ENCODE results near the gene NEU4. TPM values are rescaled to one million over a fixed set of nuclear protein-coding genes. Genes with fewer than 3 reads are reported as not detected.

Gene NEU4, protein sequence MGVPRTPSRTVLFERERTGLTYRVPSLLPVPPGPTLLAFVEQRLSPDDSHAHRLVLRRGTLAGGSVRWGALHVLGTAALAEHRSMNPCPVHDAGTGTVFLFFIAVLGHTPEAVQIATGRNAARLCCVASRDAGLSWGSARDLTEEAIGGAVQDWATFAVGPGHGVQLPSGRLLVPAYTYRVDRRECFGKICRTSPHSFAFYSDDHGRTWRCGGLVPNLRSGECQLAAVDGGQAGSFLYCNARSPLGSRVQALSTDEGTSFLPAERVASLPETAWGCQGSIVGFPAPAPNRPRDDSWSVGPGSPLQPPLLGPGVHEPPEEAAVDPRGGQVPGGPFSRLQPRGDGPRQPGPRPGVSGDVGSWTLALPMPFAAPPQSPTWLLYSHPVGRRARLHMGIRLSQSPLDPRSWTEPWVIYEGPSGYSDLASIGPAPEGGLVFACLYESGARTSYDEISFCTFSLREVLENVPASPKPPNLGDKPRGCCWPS
- 0.16 and 0.17 TPM in 2 replicates for total RNA-seq

DNA sequence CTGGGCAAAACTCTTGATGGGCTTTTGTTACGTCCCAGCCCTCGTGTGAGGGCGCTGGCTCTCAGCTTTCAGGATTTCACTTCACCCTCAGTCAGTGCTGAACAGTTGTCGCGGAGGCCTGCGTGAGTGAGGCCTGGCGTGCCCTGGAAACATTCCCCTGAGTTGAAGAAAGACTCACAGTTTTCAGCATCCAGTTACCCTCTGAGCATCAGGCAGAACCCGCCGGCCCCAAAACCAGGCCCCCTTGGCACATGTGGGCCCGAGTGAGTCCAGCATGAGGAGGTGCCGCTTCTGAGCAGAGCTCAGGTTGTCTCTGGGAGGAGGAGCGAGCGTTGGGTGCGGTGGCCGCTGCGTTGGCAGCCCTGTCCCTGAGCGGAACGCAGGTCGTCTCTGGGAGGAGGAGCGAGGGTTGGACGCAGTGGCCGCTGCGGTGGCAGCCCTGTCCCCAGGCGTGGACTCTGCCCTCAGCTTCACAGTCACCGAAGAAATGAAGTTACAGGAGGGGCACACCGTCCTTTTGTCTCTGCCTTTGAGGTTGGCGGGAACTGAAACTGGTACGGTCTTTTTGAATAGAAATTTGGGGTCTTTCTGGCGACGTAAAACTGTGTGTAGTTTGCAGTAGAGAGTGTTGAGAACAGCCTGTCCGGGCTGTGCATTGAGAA is at the start of gene NEU4:
Gene NEU4 (plus strand): TSS at position 473 of the 662 bp plus-strand sequence. CDS start 5,292 bp downstream, outside the sequence.

DNA sequence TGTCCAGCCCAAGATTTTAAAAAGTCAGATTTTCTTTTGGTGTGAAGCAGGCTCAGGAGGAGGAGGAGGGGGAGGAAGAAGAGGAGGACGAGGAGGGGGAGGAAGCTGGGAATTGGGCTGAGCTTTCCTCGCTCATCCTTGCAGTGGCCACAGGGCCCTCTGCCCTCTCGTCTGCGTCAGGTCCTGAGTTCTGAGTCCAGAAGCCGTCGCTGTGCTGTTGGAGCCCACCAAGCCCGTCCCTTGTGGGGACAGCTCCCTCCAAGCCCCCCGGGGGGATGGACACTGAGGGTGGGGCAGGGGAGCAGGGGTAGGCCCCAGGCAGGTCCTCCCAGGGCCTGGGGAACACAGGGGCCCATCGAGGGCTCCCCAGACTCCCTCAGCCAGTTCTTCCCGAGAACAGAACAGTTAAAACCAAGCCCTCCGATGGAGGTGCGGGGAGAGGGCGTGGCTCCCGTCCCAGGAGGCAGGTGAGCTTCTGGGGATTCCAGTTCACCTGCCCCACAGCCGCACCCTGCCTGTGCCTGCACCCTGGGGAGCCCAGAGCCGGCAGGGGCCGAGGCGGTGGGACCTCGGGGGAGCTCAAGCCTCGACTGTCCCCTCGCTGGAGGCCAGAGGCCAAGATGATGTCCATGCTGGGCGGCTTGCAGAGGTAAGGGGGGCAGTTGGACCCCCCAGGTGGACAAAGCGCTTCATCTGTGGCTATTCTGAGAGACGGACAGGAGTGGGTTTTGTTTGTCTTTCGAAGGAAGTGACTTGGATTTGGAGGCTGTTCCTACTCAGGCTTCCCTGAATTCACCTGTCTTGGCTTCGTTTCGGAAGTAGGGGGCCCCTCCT is 32.4 kb upstream of the NEU4 start, which contains the start of gene GAL3ST2:
Gene GAL3ST2 (plus strand): TSS at position 487 of the 834 bp plus-strand sequence. CDS start 134 bp downstream, at position 621.

DNA sequence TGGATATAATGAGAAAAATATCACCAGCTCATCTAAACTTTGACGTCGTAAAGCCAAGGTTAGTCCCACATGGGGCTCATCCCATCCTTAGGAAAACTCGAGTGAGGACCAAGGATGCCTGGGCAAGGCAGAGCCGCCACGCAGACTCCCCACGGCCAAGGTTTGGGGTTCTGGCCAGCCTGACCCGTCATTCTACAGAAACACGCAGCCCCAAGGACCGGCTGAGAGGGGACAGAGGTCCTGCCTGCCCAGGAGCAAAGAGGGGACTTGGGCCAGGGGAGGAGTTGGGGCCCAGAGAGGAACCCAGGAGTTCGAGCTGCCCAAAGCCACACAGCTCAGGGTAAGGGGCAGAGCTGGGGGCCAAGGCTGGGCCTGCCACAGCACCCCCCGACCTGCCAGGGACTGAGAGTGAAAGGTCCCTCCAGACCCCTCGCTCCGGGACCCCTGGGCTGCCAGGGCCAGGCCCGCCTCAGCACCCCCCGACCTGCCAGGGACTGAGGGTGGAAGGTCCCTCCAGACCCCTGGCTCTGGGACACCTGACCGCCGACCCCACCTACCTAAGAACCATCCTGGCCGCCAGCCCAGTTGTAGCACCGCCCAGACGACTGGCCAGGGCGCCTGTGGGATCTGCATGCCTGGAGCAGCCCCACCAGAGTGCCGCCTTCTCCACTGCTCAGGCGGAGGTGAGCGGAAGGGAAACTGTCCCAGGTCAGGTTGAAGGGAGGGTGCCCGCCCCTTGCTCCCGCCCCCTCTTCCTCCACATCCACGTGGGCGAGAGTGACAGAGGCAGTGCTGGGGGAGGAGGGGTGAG is 49.4 kb downstream of the NEU4 start, which contains the start of gene PDCD1:
Gene PDCD1 (minus strand): TSS at position 689 of the 811 bp plus-strand sequence. CDS start 56 bp downstream, at position 633.

Other genes starting within 250 kb of the NEU4 start
- 41.0 and 50.3 TPM in 2 replicates for gene THAP4, start 172.0 kb upstream of the NEU4 start, total RNA-seq
- 43.2 and 77.6 TPM in 2 replicates for gene ATG4B, start 171.5 kb upstream of the NEU4 start, total RNA-seq
- 9.3 and 15.0 TPM in 2 replicates for gene DTYMK, start 122.4 kb upstream of the NEU4 start, total RNA-seq
- 25.2 and 29.7 TPM in 2 replicates for gene ING5, start 107.2 kb upstream of the NEU4 start, total RNA-seq
- 24.0 and 24.1 TPM in 2 replicates for gene D2HGDH, start 74.6 kb upstream of the NEU4 start, total RNA-seq
- gene GAL3ST2, start 32.4 kb upstream of the NEU4 start, total RNA-seq: 0.09 and 0.16 TPM in 2 replicates
- gene PDCD1, start 49.7 kb downstream of the NEU4 start, total RNA-seq: not detected in 2 replicates
- not detected in 2 replicates for gene RTP5, start 60.5 kb downstream of the NEU4 start, total RNA-seq